Stimulated activated CD4-positive, alpha-beta T cell treated with anti-CD3 and anti-CD28 coated beads, Interleukin-2, amount 100 ng/mL, for 48 hours (primary cell): ENCODE measurements around the gene ATXN7L1.

Source experiments
- DNase-seq, 2 donors: peaks; one replicate each; pipeline ENCODE4 v3.0.0-alpha.2; 2020

The ATXN7L1 gene

GRCh38 chr7:105638902-105639495 is 237.4 kb downstream of the ATXN7L1 start:
- no peak for DNase-seq

GRCh38 chr7:105638334-105638733 is 238.1 kb downstream of the ATXN7L1 start:
- DNase-seq: no peak

- DNase-seq: no peak
Observed at GRCh38 chr7:105637755-105638154, 238.6 kb downstream of the ATXN7L1 start.

DNA sequence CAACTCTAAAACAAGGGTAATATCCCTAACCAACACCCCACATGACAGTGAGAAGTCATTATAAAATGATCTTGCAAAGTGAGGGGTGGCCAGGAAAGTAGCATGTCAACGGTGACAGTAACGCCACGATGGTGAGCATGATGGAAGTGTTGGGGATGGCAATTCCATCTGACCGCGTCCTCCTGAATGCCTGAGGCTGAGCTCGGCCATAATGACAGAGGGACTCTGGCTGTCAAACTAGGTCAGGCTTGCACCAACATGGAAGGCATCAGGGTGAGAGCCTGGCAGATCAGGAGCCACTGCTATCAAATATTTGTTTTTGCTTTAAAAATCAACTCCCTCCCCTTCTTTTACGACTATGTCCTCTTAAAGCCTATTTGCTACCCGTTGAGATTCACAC is 239.4 kb downstream of the ATXN7L1 start:
- no peak for DNase-seq

DNA sequence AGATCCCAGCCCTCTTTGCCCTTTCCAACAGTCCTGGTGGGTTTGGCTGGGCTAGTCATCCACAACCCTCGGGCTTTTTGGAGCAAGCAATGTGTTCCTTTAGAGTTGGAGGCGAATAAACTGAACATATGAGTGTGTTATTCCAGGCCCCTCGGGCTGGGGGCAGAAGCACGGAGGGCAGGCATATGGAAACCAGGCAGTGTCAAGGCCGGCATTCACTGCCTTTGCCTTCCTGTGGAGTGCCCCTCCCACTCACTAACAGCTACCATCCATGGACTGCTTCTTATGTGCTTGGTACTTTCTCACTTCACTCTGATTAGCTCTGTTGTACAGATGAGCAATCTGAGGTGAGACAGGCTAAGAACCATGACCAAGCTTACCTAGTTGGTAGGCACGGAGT is 241.2 kb downstream of the ATXN7L1 start:
- no peak for DNase-seq

GRCh38 chr7:105625986-105626385 is 250.4 kb downstream of the ATXN7L1 start:
- DNase-seq: no peak

DNA sequence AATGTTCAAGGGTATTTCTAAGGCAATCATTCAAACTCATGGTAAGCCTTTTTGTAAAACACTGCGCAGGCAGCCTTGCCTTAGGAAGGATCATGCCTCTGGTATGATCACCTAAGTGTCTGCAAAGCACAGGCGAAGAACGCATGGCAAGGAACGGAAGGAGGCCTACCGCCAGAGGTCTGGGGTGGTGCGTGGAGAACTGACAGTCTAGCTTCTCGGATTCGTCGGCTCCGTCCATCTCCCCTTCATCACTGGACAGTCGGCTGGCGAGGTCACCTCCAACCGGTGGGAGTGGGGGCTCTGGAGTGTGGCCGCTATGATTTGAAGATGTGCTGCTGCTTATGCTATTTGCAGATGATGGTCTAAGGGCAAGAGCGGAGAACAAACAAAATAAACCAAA is 252.5 kb downstream of the ATXN7L1 start:
- DNase-seq: no peak

GRCh38 chr7:105623378-105623777 is 253.0 kb downstream of the ATXN7L1 start:
- no peak for DNase-seq

DNA sequence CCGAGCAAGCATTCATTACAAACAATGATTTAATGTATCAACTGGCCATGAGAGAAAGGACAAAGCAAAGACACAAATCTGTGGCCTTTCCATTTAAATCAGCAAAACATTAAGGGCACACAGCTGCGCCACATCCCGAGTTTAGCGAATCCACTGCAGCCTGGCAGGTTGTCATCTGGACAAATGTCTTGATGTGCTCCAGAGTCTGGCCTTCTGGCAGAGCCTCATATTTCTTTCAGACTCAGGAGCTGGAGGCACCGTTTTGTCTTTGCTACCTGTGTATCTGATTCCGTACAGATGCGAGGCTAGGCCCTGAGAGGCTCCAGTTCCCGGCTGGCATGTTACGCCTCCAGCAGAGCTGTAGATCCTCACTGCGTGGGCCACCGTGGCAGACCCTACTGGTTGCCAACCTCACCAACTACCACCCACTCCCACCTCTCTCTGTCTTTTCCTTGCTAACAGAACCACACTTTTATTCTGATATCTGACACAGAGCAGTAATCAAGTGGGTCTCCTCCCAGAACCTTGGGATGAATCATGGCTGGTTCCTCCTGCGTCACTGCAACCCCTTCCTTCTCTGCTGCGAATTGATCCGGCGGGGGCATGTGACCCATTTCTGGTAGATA is 254.2 kb downstream of the ATXN7L1 start:
- DNase-seq: no peak

DNA sequence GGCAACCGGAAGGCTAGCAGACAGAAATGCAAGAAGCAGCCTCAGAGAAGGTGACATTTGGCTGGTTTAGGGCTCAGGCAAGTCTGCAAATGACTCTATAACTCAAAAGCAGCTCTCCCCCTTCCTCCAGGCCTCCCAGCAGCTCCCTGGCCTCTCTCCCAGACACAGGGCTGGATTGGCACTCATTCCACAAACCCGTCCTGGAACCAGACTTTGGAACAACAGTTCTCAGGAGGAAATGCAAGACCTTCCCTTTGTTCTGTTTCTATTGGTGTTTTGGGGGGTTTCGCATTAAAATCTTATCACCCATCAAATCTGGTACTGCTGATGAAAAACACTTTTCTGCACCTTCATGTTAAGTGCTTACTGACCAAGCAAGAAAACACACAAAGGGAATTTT is 254.8 kb downstream of the ATXN7L1 start:
- no peak for DNase-seq

GRCh38 chr7:105621176-105621575 is 255.2 kb downstream of the ATXN7L1 start:
- no peak for DNase-seq

GRCh38 chr7:105619590-105619989 is 256.8 kb downstream of the ATXN7L1 start:
- no peak for DNase-seq

DNA sequence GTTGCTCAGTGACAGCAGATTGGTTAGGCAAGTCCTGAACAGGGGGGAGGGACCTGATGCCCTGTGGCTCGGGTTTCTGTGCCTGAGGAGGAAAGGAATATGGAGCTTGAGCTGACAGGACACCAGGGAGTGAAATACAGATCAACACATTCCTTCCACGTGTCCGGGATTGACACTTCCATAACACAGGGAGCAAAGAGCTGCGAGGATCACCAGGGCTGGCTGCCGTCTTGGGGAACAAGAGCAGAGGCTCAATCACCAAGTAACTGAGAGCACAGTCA is 258.4 kb downstream of the ATXN7L1 start:
- DNase-seq: no peak

DNA sequence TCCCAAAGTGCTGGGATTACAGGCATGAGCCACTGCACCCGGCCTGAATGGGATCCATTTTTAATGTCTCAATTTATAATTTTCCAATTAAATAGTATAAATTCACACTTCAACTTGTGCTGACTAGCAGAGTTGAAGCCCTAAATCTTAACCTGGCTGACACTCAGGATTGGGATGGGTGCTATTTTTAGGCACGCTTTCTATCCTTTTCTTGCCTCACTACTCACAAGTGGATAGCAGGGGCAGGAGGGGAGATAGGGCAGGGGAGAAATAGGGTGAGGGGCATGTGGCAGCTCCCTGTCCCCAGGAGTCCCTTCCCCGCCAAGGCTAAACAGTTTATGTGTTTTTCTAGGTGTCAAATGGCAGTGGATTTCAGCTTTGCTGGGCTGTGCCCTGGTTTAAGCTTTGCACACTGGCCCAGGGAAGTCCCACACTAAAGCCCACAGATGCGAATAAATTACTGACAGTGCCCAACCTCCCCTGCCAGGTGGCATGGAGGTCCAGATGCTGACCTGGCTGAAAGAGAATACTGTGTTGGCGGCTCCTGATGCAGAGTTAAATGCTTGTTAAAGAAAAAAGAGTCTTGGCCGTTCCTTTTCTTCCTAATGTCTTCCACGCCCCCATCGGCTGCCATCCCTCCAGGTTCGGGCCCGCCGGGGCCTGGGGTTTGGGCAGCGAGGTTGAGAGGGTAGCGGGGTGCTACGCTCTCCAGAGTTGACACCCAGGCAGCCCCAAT is 259.0 kb downstream of the ATXN7L1 start:
- DNase-seq: no peak

DNA sequence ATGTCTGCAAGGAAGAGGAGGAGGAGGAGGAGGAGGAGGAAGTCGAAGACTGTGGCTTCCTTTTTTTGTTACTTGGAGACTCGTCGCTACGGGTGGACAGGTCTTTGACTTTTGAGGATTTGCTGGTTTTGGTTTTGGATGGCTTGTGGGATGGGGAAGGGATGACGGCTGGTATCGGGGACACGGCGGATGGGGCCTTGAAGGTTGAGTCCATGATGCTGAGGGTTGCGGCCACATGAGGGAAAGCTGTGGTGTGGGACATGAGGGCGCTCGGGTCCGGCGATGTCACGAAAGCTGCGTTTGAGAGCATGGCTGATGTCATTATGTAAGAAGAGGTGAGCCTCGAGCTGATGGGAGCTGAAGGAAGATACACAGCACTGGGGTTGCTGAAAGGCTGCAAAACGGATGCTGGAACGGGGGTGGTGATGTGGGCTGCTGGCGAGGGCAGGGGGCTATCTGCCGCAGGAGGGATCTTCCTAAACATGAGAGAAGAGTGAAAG is 262.0 kb downstream of the ATXN7L1 start:
- DNase-seq: no peak

DNA sequence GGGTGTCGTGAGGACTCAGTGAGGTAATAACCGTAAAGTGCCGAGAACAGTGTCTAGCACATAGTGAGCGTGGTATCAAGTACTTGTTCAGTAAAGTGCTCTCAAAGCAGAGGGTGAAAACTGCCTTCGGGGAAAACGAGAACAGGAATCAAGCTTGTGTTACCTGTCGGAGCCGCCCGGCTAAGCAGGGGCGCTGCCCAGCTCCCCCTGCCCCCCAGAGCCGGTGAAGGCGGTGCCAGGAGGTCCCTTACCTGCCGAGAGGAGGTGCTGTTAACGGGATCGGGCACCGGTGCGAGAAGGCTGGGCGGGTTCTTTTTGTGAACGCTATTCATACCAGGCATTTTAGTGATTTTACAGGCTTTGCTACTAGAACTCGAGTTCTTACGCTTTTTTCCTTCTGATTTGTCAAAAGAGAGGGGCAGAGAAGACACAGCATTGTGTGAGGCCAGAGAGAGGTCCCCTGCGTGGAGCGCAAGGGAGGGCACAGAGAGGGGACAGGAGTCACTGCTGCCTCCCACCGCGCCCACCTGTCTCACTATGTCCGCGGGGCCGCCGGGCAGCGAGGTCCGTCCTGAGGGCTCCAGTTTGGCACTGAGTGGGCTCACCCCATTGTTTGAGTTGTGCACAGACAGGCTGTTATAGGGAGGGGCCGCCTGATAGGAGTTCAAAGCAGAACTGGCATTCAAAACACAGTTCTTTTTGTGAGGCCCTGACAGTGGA is 262.6 kb downstream of the ATXN7L1 start:
- no peak for DNase-seq

DNA sequence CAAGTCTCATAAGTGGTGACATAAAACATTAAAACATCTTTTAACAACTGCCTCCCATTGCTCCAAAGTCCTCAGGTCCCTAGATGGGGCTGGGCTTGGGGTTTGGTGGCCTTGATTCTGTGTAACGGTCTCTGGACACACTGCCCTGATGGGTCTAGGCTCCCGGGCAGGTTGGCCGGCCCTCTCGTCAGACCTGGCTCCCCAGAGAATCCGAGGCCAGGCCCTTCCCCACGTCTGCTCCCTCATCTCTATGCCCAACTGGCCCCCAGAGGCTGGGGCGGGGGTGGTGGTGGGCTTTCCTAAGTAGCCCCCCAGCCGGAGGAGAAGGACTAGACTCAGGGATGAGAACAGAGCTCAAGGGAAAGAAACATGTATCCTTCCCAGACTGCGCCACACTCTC is 263.6 kb downstream of the ATXN7L1 start:
- no peak for DNase-seq

- no peak for DNase-seq
Observed at GRCh38 chr7:105611856-105612775, 264.3 kb downstream of the ATXN7L1 start.

DNA sequence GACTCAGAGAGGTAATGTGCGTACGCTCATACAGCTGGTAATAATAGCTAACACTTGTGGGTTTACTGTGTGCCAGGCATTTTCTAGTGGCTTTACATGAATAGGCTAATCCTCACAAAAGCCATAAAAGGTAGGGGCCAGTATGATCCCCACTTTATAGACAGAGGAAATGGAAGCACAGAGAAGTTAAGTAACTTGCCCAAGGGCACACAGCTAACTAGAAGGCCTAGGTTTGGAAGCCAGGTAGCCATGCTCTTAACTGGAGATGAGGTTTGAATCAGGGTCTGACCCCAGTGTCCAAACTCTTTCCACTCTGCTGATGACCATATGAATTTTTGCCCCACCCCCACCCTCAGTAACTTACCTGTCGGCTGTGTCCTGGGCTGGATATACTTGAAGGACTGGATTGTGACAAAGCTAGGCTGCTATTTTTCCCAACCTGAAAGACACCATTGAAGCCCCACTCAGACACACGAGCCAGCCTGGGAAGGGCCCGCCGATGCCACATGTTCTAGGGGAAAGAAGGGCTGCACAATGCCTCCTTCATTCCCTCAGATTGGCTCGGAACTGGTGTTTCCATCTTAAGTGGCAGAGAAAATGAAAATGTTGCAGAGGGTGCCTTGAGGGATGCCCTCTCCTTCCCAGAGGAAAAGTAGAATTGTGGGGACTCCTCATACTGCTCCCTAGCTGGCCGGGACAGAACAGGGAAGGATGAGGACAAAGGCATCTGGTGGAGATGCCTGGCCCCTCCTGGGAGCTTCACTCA is 266.1 kb downstream of the ATXN7L1 start:
- DNase-seq: no peak

DNA sequence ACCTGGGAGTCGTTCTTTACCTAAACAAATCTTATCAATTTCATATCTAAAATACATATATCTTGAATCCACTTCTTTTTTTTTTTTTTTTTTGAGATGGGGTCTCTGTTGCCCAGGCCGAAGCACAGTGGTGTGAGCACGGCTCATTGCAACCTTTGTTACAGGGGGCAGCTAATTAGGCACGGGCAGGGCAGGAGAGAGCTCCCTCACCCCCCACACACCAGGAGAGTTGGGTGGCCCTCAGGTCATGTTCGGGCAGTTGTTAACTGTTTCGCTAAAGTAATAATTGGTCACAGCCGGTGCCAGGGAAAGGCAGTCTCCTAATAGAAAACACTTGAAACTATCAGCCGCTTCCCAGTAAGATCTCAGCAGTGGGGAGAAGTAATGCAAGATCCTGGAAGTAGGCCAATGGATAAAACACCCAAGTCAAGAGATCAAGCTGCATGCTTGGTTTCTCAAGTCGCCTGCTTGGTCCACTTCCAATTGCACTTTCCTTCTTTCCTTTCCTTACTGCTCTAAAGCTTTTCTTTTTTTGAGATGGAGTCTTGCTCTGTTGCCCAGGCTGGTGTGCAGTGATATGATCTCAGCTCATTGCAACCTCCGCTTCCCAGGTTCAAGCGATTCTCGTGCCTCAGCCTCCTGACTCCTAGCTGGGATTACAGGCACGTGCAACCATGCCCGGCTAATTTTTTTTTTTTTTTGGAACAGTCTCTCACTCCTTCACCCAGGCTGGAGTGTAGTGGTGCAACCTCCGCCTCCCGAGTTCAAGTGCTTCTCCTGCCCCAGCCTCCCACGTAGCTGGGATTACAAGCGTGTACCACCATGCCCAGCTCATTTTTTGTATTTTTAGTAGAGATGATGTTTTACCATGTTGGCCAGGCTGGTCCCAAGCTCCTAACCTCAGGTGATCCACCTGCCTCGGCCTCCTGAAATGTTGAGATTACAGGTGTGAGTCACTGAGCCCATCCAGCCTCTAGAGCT is 273.8 kb downstream of the ATXN7L1 start:
- DNase-seq: no peak
